Ramos (cell line): Measurements from ENCODE around the gene DMRTC2.
"Not testable (repeated sequence)": the region's sequence is repeated elsewhere in the genome, so short reads cannot be mapped to it uniquely, and the experiment has no call there.

Experiments used
- in situ Hi-C: fragments of 300-500 bp; cut with MboI; formaldehyde crosslinking; loops from one replicate; pipeline ENCODE4 v1.14.3; 2022; ENCODE audit warnings: low sequenced_read_pairs; ENCODE audit not compliant: unreplicated experiment

The DMRTC2 gene

GRCh38 chr19:41869374-41869955 lies 24.6 kb downstream of the DMRTC2 start:
- in situ Hi-C loops, result no loop called here

- in situ Hi-C loops, result loop anchor here (5.0 kb wide), 1 partner anchor 77 kb away; no protein-coding TSS in a partner anchor
Observed at GRCh38 chr19:41870401-41870873, 25.6 kb downstream of the DMRTC2 start.

GRCh38 chr19:41871573-41872383 lies 26.9 kb downstream of the DMRTC2 start:
- in situ Hi-C loops, result loop anchor here (5.0 kb wide), 1 partner anchor 76 kb away; no protein-coding TSS in a partner anchor

- in situ Hi-C loops, result loop anchor here (5.0 kb wide), 1 partner anchor 75 kb away; no protein-coding TSS in a partner anchor
Observed at GRCh38 chr19:41872384-41872774, 27.5 kb downstream of the DMRTC2 start.

- in situ Hi-C loops, result loop anchor here (5.0 kb wide), 1 partner anchor 74 kb away; no protein-coding TSS in a partner anchor
Observed at GRCh38 chr19:41872775-41873647, 28.2 kb downstream of the DMRTC2 start.

- in situ Hi-C loops, result not testable (repeated sequence)
Observed at GRCh38 chr19:41875973-41876372, 31.1 kb downstream of the DMRTC2 start.

- in situ Hi-C loops, result no loop called here
Observed at GRCh38 chr19:41876847-41877832, 32.3 kb downstream of the DMRTC2 start, which contains the start of gene CD79A. Gene CD79A, plus strand, starts transcription at chr19:41877279. Its CDS starts 26 bp downstream, at chr19:41877305.

- in situ Hi-C loops, result no loop called here
Observed at GRCh38 chr19:41877916-41878905, 33.4 kb downstream of the DMRTC2 start.

GRCh38 chr19:41879080-41879479 lies 34.2 kb downstream of the DMRTC2 start:
- in situ Hi-C loops, result no loop called here

GRCh38 chr19:41879670-41880328 lies 35.0 kb downstream of the DMRTC2 start:
- in situ Hi-C loops, result no loop called here

- in situ Hi-C loops, result no loop called here
Observed at GRCh38 chr19:41880329-41880708, 35.5 kb downstream of the DMRTC2 start.

GRCh38 chr19:41882568-41883462 lies 38.0 kb downstream of the DMRTC2 start, which contains the start of gene ARHGEF1:
Gene ARHGEF1, plus strand, starts transcription at chr19:41883184. Its CDS starts 4,899 bp downstream, at chr19:41888083.
- in situ Hi-C loops, result no loop called here

GRCh38 chr19:41883463-41883820 lies 38.6 kb downstream of the DMRTC2 start:
- in situ Hi-C loops, result no loop called here

GRCh38 chr19:41883821-41884733 lies 39.2 kb downstream of the DMRTC2 start:
- in situ Hi-C loops, result no loop called here
